ENCODE results near the gene DMWD. TPM values are rescaled to one million over a fixed set of nuclear protein-coding genes. Genes with fewer than 3 reads are reported as not detected.

DMWD gene
- total RNA-seq, 1 experiment from 2014 or later = 34.9 TPM

DNA sequence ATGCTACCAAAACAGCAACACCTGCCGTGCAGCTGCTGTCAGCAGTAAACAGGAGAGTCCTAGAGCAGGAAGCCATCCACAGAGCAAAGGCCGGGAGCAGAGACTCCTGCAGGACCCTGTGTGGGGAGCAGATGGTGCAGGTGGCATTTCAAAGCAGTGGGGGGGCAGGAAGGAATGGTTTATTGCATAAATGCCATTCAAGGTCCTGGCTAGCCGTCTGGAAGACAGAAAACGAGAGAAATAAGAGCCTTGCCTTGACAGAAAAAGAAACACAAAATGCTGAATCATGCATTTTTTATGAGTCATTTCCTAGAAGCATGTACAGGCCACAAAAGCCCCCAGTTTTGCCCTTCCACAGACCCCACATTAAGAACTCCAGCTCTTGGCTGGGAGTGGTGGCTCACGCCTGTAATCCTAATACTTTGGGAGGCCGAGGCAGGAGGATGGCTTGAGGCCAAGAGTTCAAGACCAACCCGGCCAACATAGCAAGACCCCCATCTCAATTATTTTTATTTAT lies 17.1 kb upstream of the DMWD start:
- peak; percentile 58 for DNase-seq
- TF ChIP-seq, protein P1, sequence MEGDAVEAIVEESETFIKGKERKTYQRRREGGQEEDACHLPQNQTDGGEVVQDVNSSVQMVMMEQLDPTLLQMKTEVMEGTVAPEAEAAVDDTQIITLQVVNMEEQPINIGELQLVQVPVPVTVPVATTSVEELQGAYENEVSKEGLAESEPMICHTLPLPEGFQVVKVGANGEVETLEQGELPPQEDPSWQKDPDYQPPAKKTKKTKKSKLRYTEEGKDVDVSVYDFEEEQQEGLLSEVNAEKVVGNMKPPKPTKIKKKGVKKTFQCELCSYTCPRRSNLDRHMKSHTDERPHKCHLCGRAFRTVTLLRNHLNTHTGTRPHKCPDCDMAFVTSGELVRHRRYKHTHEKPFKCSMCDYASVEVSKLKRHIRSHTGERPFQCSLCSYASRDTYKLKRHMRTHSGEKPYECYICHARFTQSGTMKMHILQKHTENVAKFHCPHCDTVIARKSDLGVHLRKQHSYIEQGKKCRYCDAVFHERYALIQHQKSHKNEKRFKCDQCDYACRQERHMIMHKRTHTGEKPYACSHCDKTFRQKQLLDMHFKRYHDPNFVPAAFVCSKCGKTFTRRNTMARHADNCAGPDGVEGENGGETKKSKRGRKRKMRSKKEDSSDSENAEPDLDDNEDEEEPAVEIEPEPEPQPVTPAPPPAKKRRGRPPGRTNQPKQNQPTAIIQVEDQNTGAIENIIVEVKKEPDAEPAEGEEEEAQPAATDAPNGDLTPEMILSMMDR (conservative IDR thresholded peaks at IDR 0.05; ENCODE audit: low read depth, low read length) = no peak
- TF ChIP-seq EZH2 (IDR thresholded peaks at IDR 0.05; ENCODE audit: low read length, unreplicated experiment) = no peak
- TF ChIP-seq EZH2phosphoT487 (IDR thresholded peaks at IDR 0.05; ENCODE audit: borderline replicate concordance, low read length) = no peak
- intact Hi-C loops (cut with micrococcal nuclease) = no loop called here
- no TSS peak for BruUV-seq (replicated peaks)
- no peaks in the 10 kb centered on the region for H3K9me2 ChIP-seq (replicated peaks; ENCODE audit: low read length)
- POLR2A ChIA-PET (ENCODE audit: unreplicated experiment) = no interaction called here
- no peaks in the 10 kb centered on the region for H3K9me3 ChIP-seq (ENCODE audit: low read length)
- H4K20me1 ChIP-seq (ENCODE audit: low read length) = no peaks in the 10 kb centered on the region
- no peaks in the 10 kb centered on the region for H3K36me3 ChIP-seq (ENCODE audit: low read depth, low read length)
- ATAC-seq = peak; percentile 51
- H3K4me2 ChIP-seq (ENCODE audit: low read length) = peak overlapping the region; percentile 68
- no peak overlapping the region for H3K4me3 ChIP-seq (ENCODE audit: low read length)
- H3F3A ChIP-seq (ENCODE audit: low read length, unreplicated experiment) = no peaks in the 10 kb centered on the region
- H2AFZ ChIP-seq (ENCODE audit: low read length) = peak overlapping the region; percentile 69
- CTCF ChIA-PET = no interaction called here
- peaks cover 7% of the 10 kb centered on the region for H3K4me1 ChIP-seq (ENCODE audit: insufficient read depth, low read length)
- H3K27ac ChIP-seq (ENCODE audit: low read length) = peak overlapping the region; percentile 54
- H3K9ac ChIP-seq (ENCODE audit: low read length) = no peak overlapping the region
- no peaks in the 10 kb centered on the region for H3K27me3 ChIP-seq (ENCODE audit: low read length)
- H3K79me2 ChIP-seq (ENCODE audit: low read length) = no peaks in the 10 kb centered on the region

DNA sequence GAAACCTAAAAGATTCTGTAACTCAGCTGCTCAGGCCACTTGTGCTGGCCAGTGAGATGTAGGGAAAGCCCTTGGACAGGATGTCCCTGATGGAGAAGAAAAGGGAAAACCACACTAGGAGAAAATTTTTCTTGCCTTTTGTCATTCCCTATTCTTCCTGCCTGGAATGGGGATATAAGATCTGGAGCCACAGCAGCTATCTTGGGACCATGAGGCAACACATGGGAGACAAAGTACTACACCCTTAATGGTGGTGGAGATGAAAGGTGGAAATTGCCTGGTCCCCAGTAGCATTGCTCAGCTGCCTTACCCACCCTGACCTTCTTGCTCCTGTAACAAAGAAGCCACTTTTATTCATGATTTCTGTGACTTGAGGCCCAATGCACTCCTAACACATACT lies 13.1 kb upstream of the DMWD start:
- Histone ChIP-seq H3K4me3 (ENCODE audit: low read length) (no peak overlapping the region), H3K27me3 (ENCODE audit: low read length) (no peaks in the 10 kb centered on the region), H3K9ac (ENCODE audit: low read length) (no peak overlapping the region), H4K20me1 (ENCODE audit: low read length) (no peaks in the 10 kb centered on the region), H3K4me2 (ENCODE audit: low read length) (no peak overlapping the region), H3K4me1 (ENCODE audit: insufficient read depth, low read length) (peaks cover 7% of the 10 kb centered on the region), H3K36me3 (ENCODE audit: low read depth, low read length) (no peaks in the 10 kb centered on the region), H3K9me3 (ENCODE audit: low read length) (no peaks in the 10 kb centered on the region), H3K79me2 (ENCODE audit: low read length) (no peaks in the 10 kb centered on the region), H3F3A (ENCODE audit: low read length, unreplicated experiment) (no peaks in the 10 kb centered on the region), H3K9me2 (replicated peaks; ENCODE audit: low read length) (no peaks in the 10 kb centered on the region), H3K27ac (ENCODE audit: low read length) (no peak overlapping the region), H2AFZ (ENCODE audit: low read length) (no peak overlapping the region)
- BruUV-seq (replicated peaks) = no TSS peak
- ATAC-seq = no peak
- intact Hi-C loops (cut with micrococcal nuclease) = no loop called here
- CTCF ChIA-PET = no interaction called here
- TF ChIP-seq EZH2 (IDR thresholded peaks at IDR 0.05; ENCODE audit: low read length, unreplicated experiment) = no peak
- no peak for TF ChIP-seq EZH2phosphoT487 (IDR thresholded peaks at IDR 0.05; ENCODE audit: borderline replicate concordance, low read length)
- TF ChIP-seq, protein P1 (conservative IDR thresholded peaks at IDR 0.05; ENCODE audit: low read depth, low read length) = no peak
- POLR2A ChIA-PET (ENCODE audit: unreplicated experiment) = no interaction called here
- DNase-seq = no peak

DNA sequence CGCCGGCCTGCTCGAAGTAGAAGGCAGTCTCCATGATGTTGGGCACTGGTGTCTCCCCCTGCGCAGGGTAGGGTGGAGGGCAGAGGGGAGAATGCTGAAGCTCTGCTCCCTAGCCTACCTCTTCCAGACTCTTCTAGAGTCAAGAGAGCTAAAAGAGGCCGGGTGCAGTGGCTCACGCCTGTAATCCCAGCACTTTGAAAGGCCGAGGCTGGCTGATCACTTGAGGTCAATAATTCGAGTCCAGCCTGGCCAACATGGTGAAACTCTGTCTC lies 12.2 kb upstream of the DMWD start:
- no peaks in the 10 kb centered on the region for H4K20me1 ChIP-seq (ENCODE audit: low read length)
- ATAC-seq (no peak), DNase-seq (no peak)
- no peaks in the 10 kb centered on the region for H3K9me3 ChIP-seq (ENCODE audit: low read length)
- no peak overlapping the region for H2AFZ ChIP-seq (ENCODE audit: low read length)
- no peak overlapping the region for H3K4me3 ChIP-seq (ENCODE audit: low read length)
- peaks cover 6% of the 10 kb centered on the region for H3K4me1 ChIP-seq (ENCODE audit: insufficient read depth, low read length)
- no peak overlapping the region for H3K9ac ChIP-seq (ENCODE audit: low read length)
- H3K27me3 ChIP-seq (ENCODE audit: low read length) = no peaks in the 10 kb centered on the region
- intact Hi-C loops (cut with micrococcal nuclease) = no loop called here
- H3K4me2 ChIP-seq (ENCODE audit: low read length) = no peak overlapping the region
- TF ChIP-seq, protein P1 (conservative IDR thresholded peaks at IDR 0.05; ENCODE audit: low read depth, low read length) = no peak
- TF ChIP-seq EZH2phosphoT487 (IDR thresholded peaks at IDR 0.05; ENCODE audit: borderline replicate concordance, low read length) (no peak), EZH2 (IDR thresholded peaks at IDR 0.05; ENCODE audit: low read length, unreplicated experiment) (no peak)
- POLR2A ChIA-PET (ENCODE audit: unreplicated experiment) = no interaction called here
- BruUV-seq (replicated peaks) = no TSS peak
- no peaks in the 10 kb centered on the region for H3K79me2 ChIP-seq (ENCODE audit: low read length)
- no peaks in the 10 kb centered on the region for H3F3A ChIP-seq (ENCODE audit: low read length, unreplicated experiment)
- CTCF ChIA-PET = no interaction called here
- H3K27ac ChIP-seq (ENCODE audit: low read length) = no peak overlapping the region
- H3K9me2 ChIP-seq (replicated peaks; ENCODE audit: low read length) = no peaks in the 10 kb centered on the region
- no peaks in the 10 kb centered on the region for H3K36me3 ChIP-seq (ENCODE audit: low read depth, low read length)
